IPS DF 4.7 (cell line): ENCODE data around the gene PCDHB11.
"Not testable (repeated sequence)": the region's sequence is repeated elsewhere in the genome, so short reads cannot be mapped to it uniquely, and the experiment has no call there.

Experiments
- DNase-seq: peaks from one replicate; pipeline ENCODE4 v3.0.0-alpha.2; 2013; ENCODE audit warnings: low spot score; ENCODE audit errors: extremely low read depth

Gene PCDHB11

DNA sequence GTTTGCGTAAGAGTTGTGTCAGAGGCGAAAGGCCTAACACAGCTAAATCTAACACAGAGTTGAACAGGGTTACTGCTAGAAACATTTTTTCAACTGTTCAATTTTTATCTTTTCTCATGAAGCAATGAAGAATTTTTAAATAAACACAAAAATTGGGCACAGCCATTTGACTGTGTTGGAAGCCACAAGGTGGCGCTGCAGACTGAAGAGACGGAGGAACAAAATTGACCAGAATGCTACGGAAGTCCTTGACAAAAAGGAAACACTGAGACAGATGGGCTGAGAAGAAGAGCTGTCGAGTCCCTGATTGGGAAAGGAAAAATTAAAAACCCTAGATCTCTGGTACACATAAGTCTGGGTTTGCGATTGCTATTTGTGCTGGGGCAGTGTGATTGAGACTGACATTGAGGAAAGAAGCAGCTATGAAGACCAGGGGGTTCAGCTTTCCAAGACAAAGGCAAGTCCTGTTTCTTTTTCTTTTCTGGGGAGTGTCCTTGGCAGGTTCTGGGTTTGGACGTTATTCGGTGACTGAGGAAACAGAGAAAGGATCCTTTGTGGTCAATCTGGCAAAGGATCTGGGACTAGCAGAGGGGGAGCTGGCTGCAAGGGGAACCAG is 12.4 kb upstream of the PCDHB11 start, which contains the start of gene PCDHB9:
Gene PCDHB9 (plus strand): TSS at position 265 of the 616 bp plus-strand sequence. CDS start 158 bp downstream, at position 423.
- no peak for DNase-seq

DNA sequence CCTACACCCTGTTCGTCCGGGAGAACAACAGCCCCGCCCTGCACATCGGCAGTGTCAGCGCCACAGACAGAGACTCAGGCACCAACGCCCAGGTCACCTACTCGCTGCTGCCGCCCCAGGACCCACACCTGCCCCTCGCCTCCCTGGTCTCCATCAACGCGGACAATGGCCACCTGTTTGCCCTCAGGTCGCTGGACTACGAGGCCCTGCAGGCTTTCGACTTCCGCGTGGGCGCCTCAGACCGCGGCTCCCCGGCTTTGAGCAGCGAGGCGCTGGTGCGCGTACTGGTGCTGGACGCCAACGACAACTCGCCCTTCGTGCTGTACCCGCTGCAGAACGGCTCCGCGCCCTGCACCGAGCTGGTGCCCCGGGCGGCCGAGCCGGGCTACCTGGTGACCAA is 10.7 kb upstream of the PCDHB11 start:
- not testable (repeated sequence) for DNase-seq

DNA sequence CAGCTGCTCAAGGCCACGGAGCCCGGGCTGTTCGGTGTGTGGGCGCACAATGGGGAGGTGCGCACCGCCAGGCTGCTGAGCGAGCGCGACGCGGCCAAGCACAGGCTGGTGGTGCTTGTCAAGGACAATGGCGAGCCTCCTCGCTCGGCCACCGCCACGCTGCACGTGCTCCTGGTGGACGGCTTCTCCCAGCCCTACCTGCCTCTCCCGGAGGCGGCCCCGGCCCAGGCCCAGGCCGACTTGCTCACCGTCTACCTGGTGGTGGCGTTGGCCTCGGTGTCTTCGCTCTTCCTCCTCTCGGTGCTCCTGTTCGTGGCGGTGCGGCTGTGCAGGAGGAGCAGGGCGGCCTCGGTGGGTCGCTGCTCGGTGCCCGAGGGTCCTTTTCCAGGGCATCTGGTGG is 10.3 kb upstream of the PCDHB11 start:
- DNase-seq, result not testable (repeated sequence)

DNA sequence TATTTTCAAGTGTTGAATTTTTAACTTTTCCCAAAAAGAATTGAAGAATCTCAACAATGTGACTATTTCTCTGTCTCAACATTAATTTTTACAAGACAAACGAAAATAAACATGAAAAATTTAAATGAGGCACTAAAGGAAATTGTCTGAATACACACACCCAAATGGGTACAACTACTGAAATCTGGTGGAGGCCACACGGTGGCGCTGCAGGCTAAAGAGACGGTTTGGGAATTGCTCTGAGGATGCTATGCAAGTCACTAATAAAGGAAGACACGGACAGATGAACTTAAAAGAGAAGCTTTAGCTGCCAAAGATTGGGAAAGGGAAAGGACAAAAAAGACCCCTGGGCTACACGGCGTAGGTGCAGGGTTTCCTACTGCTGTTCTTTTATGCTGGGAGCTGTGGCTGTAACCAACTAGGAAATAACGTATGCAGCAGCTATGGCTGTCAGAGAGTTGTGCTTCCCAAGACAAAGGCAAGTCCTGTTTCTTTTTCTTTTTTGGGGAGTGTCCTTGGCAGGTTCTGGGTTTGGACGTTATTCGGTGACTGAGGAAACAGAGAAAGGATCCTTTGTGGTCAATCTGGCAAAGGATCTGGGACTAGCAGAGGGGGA is 7.2 kb upstream of the PCDHB11 start, which contains the start of gene PCDHB10:
Gene PCDHB10 (plus strand): TSS at position 244 of the 616 bp plus-strand sequence. CDS start 200 bp downstream, at position 444.
- DNase-seq, result no peak

DNA sequence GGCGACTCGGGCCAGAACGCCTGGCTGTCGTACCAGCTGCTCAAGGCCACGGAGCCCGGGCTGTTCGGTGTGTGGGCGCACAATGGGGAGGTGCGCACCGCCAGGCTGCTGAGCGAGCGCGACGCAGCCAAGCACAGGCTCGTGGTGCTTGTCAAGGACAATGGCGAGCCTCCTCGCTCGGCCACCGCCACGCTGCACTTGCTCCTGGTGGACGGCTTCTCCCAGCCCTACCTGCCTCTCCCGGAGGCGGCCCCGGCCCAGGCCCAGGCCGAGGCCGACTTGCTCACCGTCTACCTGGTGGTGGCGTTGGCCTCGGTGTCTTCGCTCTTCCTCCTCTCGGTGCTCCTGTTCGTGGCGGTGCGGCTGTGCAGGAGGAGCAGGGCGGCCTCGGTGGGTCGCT is 5.1 kb upstream of the PCDHB11 start:
- not testable (repeated sequence) for DNase-seq

DNA sequence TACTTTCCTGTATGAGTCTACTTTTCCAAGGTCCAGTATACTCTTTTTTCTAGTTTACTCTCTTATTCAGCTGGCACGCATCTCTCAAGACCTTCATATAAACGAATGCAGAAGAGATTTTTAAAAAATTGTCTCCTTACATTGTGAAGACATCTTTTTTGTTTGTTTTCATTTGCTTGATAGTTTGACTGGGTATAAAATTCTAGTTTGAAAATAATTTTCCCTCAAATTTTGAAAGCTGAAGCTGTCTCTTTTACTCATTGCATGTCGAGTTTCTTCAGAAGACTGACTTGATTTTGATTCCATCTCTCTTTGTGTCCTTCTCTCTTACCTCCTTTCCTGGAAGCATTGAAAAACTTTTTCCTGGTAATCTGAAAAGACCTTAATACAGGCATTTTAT is 3.1 kb upstream of the PCDHB11 start:
- no peak for DNase-seq

DNA sequence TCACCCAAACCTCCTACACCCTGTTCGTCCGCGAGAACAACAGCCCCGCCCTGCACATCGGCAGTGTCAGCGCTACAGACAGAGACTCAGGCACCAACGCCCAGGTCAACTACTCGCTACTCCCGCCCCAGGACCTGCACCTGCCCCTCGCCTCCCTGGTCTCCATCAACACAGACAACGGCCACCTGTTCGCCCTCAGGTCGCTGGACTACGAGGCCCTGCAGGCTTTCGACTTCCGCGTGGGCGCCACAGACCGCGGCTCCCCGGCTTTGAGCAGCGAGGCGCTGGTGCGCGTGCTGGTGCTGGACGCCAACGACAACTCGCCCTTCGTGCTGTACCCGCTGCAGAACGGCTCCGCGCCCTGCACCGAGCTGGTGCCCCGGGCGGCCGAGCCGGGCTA is 1.7 kb downstream of the PCDHB11 start:
- not testable (repeated sequence) for DNase-seq

DNA sequence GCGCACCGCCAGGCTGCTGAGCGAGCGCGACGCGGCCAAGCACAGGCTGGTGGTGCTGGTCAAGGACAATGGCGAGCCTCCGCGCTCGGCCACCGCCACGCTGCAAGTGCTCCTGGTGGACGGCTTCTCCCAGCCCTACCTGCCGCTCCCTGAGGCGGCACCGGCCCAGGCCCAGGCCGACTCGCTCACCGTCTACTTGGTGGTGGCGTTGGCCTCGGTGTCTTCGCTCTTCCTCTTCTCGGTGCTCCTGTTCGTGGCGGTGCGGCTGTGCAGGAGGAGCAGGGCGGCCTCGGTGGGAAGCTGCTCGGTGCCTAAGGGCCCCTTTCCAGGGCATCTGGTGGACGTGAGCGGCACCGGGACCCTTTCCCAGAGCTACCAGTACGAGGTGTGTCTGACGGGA is 2.2 kb downstream of the PCDHB11 start:
- not testable (repeated sequence) for DNase-seq

DNA sequence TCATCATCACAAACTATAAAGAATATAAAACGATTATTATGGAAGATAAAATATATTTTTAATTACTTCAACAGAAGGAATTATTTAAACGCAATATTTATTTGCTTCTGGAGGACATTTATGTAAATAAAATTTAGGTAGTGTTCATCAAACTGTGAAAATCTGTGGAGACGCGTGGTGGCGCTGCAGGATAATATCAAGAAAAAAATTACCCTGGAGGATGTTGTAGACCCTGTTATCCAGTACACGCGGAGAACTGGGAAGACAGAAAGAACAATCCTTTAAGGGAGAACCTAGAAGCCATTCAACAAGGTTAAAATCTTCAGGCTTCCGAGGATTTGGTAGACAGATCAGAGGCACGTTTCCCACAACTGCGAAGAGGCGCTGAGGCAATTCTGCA is 9.1 kb downstream of the PCDHB11 start, which contains the start of gene PCDHB12:
Gene PCDHB12 (plus strand): TSS at position 242 of the 400 bp plus-strand sequence. CDS start 189 bp downstream, outside the sequence.
- no peak for DNase-seq

DNA sequence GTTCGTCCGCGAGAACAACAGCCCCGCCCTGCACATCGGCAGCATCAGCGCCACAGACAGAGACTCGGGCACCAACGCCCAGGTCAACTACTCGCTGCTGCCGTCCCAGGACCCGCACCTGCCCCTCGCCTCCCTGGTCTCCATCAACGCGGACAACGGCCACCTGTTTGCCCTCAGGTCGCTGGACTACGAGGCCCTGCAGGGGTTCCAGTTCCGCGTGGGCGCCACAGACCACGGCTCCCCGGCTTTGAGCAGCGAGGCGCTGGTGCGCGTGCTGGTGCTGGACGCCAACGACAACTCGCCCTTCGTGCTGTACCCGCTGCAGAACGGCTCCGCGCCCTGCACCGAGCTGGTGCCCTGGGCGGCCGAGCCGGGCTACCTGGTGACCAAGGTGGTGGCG is 10.9 kb downstream of the PCDHB11 start:
- DNase-seq, result not testable (repeated sequence)

DNA sequence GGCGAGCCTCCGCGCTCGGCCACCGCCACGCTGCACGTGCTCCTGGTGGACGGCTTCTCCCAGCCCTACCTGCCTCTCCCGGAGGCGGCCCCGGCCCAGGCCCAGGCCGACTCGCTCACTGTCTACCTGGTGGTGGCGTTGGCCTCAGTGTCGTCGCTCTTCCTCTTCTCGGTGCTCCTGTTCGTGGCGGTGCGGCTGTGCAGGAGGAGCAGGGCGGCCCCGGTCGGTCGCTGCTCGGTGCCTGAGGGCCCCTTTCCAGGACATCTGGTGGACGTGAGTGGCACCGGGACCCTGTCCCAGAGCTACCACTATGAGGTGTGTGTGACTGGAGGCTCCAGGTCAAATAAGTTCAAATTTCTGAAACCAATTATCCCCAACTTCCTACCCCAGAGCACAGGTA is 11.4 kb downstream of the PCDHB11 start:
- DNase-seq, result not testable (repeated sequence)

DNA sequence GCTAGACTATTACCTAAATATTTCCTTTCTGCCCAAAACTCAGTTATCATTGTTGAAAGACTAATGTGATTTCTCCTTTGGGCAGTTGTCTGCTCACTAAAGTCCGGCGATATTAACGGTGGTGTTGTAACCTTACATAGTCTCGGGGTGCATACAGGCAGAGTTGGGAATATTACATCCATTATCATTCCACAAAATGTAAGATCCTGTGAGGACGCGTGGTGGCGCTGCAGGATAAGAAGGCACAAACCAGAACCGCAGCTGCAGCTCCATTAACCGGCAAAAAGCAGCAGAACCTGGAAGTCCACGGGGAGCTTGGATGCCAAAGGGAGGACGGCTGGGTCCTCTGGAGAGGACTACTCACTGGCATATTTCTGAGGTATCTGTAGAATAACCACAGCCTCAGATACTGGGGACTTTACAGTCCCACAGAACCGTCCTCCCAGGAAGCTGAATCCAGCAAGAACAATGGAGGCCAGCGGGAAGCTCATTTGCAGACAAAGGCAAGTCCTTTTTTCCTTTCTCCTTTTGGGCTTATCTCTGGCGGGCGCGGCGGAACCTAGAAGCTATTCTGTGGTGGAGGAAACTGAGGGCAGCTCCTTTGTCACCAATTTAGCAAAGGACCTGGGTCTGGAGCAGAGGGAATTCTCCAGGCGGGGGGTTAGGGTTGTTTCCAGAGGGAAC is 14.4 kb downstream of the PCDHB11 start, which contains the start of gene PCDHB13:
Gene PCDHB13 (plus strand): TSS at position 264 of the 684 bp plus-strand sequence. CDS start 205 bp downstream, at position 469.
- not testable (repeated sequence) for DNase-seq

DNA sequence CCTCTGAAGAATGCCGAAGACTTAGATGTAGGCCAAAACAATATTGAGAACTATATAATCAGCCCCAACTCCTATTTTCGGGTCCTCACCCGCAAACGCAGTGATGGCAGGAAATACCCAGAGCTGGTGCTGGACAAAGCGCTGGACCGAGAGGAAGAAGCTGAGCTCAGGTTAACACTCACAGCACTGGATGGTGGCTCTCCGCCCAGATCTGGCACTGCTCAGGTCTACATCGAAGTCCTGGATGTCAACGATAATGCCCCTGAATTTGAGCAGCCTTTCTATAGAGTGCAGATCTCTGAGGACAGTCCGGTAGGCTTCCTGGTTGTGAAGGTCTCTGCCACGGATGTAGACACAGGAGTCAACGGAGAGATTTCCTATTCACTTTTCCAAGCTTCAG is 15.2 kb downstream of the PCDHB11 start:
- not testable (repeated sequence) for DNase-seq

DNA sequence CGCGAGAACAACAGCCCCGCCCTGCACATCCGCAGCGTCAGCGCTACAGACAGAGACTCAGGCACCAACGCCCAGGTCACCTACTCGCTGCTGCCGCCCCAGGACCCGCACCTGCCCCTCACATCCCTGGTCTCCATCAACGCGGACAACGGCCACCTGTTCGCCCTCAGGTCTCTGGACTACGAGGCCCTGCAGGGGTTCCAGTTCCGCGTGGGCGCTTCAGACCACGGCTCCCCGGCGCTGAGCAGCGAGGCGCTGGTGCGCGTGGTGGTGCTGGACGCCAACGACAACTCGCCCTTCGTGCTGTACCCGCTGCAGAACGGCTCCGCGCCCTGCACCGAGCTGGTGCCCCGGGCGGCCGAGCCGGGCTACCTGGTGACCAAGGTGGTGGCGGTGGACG is 16.1 kb downstream of the PCDHB11 start:
- not testable (repeated sequence) for DNase-seq

DNA sequence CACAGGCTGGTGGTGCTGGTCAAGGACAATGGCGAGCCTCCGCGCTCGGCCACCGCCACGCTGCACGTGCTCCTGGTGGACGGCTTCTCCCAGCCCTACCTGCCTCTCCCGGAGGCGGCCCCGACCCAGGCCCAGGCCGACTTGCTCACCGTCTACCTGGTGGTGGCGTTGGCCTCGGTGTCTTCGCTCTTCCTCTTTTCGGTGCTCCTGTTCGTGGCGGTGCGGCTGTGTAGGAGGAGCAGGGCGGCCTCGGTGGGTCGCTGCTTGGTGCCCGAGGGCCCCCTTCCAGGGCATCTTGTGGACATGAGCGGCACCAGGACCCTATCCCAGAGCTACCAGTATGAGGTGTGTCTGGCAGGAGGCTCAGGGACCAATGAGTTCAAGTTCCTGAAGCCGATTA is 16.6 kb downstream of the PCDHB11 start:
- not testable (repeated sequence) for DNase-seq

DNA sequence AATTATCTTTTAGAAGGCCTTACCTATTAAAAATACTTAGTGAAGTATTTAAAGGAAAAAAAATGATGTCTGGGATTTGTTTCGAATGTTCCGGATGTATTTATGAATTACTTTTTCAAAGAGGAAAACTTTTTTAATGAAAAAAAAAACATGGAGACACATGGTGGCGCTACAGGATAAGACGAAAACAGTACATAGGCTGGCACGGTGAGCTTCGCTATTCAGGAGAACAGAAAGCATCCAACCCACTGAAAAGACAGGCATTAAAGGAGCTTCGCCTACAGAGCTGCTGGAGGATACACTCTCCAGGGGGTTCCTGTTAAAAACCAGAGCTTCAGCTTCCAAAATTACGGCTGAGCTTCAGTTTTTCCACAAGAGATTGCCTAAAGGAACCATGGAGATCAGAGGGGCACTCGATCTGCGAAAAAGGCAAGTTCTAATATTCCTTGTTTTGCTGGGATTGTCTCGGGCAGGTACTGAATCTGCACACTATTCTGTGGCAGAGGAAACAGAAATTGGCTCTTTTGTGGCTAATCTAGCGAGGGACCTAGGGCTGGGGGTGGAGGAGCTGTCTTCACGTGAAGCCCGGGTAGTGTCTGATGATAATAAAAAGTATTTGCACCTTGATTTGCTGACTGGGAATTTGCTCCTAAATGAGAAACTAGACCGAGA is 23.8 kb downstream of the PCDHB11 start, which contains the start of gene PCDHB14:
Gene PCDHB14 (plus strand): TSS at position 232 of the 672 bp plus-strand sequence. CDS start 163 bp downstream, at position 395.
- peak; percentile 69 for DNase-seq

DNA sequence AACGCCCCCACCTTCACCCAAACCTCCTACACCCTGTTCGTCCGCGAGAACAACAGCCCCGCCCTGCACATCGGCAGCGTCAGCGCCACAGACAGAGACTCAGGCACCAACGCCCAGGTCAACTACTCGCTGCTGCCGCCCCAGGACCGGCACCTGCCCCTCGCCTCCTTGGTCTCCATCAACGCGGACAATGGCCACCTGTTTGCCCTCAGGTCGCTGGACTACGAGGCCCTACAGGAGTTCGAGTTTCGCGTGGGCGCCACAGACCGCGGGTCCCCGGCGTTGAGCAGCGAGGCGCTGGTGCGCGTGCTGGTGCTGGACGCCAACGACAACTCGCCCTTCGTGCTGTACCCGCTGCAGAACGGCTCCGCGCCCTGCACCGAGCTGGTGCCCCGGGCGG is 25.4 kb downstream of the PCDHB11 start:
- not testable (repeated sequence) for DNase-seq

DNA sequence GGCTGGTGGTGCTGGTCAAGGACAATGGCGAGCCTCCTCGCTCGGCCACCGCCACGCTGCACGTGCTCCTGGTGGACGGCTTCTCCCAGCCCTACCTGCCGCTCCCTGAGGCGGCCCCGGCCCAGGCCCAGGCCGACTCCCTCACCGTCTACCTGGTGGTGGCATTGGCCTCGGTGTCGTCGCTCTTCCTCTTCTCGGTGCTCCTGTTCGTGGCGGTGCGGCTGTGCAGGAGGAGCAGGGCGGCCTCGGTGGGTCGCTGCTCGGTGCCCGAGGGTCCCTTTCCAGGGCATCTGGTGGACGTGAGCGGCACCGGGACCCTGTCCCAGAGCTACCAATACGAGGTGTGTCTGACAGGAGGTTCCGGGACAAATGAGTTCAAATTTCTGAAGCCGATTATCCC is 26.0 kb downstream of the PCDHB11 start:
- DNase-seq, result not testable (repeated sequence)

DNA sequence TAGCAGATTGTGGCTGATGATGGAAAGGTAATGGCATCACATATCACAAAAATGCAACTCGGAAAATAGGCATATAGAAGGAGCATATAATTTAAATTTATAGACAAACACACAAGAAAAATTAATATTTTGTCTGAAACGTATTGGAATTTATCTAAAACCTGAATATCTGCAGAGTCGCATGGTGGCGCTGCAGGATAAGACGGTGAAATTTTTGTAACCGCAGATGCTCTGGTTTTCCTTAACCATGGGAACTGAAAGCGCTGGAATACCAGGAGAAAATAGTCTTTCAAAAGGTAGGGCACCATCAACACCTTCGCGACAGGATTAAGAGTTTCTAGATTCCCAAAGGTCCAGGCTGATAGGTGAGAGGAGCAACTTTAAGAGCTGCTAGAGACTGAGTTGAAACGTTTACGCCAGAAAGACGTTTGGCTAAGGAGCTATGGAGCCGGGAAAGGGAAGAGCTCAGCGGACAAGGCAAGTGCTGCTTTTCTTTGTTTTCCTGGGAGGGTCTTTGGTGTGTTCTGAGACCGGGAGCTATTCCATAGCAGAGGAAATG is 34.8 kb downstream of the PCDHB11 start:
- no peak for DNase-seq

DNA sequence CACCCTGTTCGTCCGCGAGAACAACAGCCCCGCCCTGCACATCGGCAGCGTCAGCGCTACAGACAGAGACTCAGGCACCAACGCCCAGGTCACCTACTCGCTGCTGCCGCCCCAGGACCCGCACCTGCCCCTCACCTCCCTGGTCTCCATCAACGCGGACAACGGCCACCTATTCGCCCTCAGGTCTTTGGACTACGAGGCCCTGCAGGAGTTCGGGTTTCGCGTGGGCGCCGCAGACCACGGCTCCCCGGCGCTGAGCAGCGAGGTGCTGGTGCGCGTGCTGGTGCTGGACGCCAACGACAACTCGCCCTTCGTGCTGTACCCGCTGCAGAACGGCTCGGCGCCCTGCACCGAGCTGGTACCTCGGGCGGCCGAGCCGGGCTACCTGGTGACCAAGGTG is 36.5 kb downstream of the PCDHB11 start:
- DNase-seq, result not testable (repeated sequence)
